SKM-1 treated with dmso at 0.1 percent for 144 hours (cell line): Measurements from ENCODE around the gene PCDHB12.
A peak's percentile ranks its signal among the peaks of the same experiment; 100 is the strongest.
"Not testable (repeated sequence)": the region's sequence is repeated elsewhere in the genome, so short reads cannot be mapped to it uniquely, and the experiment has no call there.

Source experiments
- DNase-seq: peaks from one replicate; lab custom pipeline; 2025; ENCODE audit not compliant: unreplicated experiment; lab: John Stamatoyannopoulos, UW

The PCDHB12 gene

GRCh38 chr5:141208478-141208877 is at the start of gene PCDHB12:
TSS of gene PCDHB12 (plus strand) at chr5:141208719. CDS start at chr5:141208908, 189 bp downstream.
- DNase-seq: no peak

DNA sequence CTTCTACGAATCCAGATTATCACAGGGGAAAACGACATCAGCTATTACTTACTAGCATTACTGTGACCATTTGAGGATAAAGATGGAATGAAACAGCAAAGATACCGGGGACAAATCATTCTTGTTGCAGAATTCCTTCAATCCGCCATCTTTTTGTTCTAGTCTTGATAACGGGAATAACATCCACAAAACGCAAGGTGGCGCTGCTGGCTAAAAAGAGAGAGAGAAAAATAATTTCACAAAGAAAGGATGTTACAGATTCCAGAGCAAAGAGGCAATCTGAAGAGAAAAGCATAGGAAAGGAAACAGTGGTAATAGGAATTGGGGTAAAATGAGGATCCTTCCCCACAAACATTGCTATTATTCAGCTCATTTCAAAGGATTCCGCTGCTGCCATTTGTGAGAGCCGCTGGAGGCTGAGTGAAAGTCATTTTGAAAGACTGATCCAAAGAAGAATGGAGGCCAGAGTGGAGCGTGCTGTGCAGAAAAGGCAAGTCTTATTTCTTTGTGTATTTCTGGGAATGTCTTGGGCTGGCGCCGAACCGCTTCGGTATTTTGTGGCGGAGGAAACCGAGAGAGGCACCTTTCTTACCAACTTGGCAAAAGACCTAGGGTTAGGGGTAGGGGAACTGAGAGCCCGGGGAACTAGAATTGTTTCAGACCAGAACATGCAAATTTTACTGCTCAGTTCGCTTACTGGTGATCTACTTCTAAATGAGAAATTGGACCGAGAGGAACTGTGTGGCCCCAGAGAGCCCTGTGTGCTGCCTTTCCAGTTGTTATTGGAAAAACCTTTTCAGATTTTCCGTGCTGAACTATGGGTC is 35.9 kb upstream of the PCDHB12 start, which contains the start of gene PCDHB7:
Gene PCDHB7, plus strand, starts transcription at position 264 of the 824 bp plus-strand sequence. Its CDS starts 192 bp downstream, at position 456.
- no peak for DNase-seq

- not testable (repeated sequence) for DNase-seq
Observed at GRCh38 chr5:141174291-141175104, 34.0 kb upstream of the PCDHB12 start.

GRCh38 chr5:141175933-141176332 is 32.6 kb upstream of the PCDHB12 start:
- DNase-seq: no peak

- DNase-seq: not testable (repeated sequence)
Observed at GRCh38 chr5:141177577-141178191, 30.8 kb upstream of the PCDHB12 start, which contains the start of gene PCDHB8. TSS of gene PCDHB8 (plus strand) at chr5:141177790. CDS start at chr5:141178035, 245 bp downstream.

DNA sequence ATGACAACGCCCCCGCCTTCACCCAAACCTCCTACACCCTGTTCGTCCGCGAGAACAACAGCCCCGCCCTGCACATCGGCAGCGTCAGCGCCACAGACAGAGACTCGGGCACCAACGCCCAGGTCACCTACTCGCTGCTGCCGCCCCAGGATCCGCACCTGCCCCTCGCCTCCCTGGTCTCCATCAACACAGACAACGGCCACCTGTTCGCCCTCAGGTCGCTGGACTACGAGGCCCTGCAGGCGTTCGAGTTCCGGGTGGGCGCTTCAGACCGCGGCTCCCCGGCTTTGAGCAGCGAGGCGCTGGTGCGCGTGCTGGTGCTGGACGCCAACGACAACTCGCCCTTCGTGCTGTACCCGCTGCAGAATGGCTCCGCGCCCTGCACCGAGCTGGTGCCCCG is 29.1 kb upstream of the PCDHB12 start:
- DNase-seq: not testable (repeated sequence)

DNA sequence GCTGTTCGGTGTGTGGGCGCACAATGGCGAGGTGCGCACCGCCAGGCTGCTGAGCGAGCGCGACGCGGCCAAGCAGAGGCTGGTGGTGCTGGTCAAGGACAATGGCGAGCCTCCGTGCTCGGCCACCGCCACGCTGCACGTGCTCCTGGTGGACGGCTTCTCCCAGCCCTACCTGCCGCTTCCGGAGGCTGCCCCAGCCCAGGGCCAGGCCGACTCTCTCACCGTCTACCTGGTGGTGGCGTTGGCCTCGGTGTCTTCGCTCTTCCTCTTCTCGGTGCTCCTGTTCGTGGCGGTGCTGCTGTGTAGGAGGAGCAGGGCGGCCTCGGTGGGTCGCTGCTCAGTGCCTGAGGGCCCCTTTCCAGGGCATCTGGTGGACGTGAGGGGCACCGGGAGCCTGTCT is 28.6 kb upstream of the PCDHB12 start:
- not testable (repeated sequence) for DNase-seq

DNA sequence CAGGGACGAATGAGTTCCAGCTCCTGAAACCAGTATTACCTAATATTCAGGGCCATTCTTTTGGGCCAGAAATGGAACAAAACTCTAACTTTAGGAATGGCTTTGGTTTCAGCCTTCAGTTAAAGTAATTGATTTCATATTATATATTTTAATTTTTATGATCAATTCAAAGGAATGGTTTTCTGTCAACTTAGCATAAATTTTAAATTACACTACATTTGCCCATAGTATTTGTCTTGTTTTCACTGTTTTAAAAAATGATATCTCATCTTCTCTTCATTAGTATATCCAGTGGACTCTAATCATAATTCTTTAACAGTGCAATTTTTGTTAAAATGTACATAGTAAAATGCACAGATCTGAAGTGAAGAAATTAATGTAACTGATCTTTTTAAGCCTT is 28.2 kb upstream of the PCDHB12 start:
- DNase-seq: no peak

GRCh38 chr5:141182248-141182647 is 26.3 kb upstream of the PCDHB12 start, which contains the start of gene PCDHB16:
TSS of gene PCDHB16 (plus strand) at chr5:141182387. CDS start at chr5:141182560, 173 bp downstream.
- no peak for DNase-seq

GRCh38 chr5:141184117-141184855 is 24.2 kb upstream of the PCDHB12 start:
- DNase-seq: not testable (repeated sequence)

- peak; percentile 8 for DNase-seq
Observed at GRCh38 chr5:141186897-141187512, 21.5 kb upstream of the PCDHB12 start, which contains the start of gene PCDHB9. TSS of gene PCDHB9 (plus strand) at chr5:141187161. CDS start at chr5:141187319, 158 bp downstream.

DNA sequence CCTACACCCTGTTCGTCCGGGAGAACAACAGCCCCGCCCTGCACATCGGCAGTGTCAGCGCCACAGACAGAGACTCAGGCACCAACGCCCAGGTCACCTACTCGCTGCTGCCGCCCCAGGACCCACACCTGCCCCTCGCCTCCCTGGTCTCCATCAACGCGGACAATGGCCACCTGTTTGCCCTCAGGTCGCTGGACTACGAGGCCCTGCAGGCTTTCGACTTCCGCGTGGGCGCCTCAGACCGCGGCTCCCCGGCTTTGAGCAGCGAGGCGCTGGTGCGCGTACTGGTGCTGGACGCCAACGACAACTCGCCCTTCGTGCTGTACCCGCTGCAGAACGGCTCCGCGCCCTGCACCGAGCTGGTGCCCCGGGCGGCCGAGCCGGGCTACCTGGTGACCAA is 19.8 kb upstream of the PCDHB12 start:
- not testable (repeated sequence) for DNase-seq

GRCh38 chr5:141189131-141189530 is 19.4 kb upstream of the PCDHB12 start:
- not testable (repeated sequence) for DNase-seq

- DNase-seq: no peak
Observed at GRCh38 chr5:141192110-141192725, 16.3 kb upstream of the PCDHB12 start, which contains the start of gene PCDHB10. TSS of gene PCDHB10 (plus strand) at chr5:141192353. CDS start at chr5:141192553, 200 bp downstream.

DNA sequence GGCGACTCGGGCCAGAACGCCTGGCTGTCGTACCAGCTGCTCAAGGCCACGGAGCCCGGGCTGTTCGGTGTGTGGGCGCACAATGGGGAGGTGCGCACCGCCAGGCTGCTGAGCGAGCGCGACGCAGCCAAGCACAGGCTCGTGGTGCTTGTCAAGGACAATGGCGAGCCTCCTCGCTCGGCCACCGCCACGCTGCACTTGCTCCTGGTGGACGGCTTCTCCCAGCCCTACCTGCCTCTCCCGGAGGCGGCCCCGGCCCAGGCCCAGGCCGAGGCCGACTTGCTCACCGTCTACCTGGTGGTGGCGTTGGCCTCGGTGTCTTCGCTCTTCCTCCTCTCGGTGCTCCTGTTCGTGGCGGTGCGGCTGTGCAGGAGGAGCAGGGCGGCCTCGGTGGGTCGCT is 14.2 kb upstream of the PCDHB12 start:
- not testable (repeated sequence) for DNase-seq

- no peak for DNase-seq
Observed at GRCh38 chr5:141196363-141196762, 12.2 kb upstream of the PCDHB12 start.

DNA sequence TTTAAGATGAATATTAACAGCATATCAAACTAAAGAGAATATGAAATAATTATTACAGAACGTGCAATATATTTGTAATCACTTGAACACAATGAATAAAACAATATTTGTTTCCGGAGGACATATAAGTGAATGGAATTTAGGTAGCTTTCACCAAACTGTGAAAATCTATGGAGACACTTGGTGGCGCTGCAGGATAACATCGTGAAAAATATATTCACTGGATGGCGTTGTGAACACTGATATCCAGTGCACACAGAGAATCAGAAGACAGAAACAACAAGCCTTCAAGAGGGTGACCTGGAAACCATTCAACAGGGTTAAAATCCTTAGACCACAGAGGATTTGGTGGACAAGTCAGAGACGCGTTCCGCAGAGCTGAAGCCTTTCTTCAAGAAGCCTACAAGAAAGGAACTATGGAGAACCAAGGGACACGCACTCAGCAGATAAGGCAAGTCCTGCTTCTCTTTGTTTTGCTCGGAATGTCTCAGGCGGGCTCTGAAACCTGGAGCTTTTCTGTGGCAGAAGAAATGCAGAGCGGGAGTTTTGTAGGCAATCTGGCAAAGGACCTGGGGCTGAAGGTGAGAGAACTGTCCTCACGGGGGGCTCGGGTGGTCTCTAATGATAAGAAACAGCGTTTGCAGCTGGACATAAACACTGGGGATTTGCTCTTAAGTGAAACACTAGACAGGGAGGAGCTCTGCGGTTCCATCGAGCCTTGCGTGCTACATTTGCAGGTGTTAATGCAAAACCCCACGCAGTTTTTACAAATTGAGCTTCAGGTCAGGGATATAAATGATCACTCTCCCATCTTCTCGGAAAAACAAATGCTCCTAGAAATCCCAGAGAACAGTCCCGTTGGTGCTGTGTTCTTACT is 8.9 kb upstream of the PCDHB12 start, which contains the start of gene PCDHB11:
Gene PCDHB11, plus strand, starts transcription at position 269 of the 877 bp plus-strand sequence. Its CDS starts 148 bp downstream, at position 417.
- no peak for DNase-seq

DNA sequence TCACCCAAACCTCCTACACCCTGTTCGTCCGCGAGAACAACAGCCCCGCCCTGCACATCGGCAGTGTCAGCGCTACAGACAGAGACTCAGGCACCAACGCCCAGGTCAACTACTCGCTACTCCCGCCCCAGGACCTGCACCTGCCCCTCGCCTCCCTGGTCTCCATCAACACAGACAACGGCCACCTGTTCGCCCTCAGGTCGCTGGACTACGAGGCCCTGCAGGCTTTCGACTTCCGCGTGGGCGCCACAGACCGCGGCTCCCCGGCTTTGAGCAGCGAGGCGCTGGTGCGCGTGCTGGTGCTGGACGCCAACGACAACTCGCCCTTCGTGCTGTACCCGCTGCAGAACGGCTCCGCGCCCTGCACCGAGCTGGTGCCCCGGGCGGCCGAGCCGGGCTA is 7.4 kb upstream of the PCDHB12 start:
- not testable (repeated sequence) for DNase-seq
